Brain pericyte (primary cell): ENCODE measurements around the gene SORCS2.
"Not testable (repeated sequence)": the region's sequence is repeated elsewhere in the genome, so short reads cannot be mapped to it uniquely, and the experiment has no call there.

Experiments
- DNase-seq: peaks from one replicate; pipeline ENCODE4 v3.0.0-alpha.2; 2012; ENCODE audit warnings: low read depth, low spot score

Gene SORCS2

DNA sequence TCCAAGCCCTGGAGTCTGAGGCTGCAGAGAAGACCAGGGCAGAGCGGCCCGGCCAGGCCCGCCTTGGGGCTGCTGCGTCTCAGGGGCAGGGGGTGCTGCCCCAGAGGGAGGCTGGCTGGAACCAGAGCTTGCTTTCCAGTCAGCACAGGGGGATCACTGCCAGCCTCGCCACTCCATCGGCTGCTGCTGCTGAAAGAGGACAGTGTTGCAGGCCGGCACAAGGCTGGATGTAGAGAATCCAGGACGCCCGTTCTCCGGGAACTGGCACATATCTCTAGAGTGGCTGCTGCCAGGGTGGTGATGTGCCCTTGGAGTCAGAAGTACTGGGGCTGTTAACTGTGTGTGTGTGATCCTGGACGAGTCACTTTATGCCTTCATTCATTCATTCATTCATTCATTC lies 31.9 kb upstream of the SORCS2 start:
- no peak for DNase-seq

DNA sequence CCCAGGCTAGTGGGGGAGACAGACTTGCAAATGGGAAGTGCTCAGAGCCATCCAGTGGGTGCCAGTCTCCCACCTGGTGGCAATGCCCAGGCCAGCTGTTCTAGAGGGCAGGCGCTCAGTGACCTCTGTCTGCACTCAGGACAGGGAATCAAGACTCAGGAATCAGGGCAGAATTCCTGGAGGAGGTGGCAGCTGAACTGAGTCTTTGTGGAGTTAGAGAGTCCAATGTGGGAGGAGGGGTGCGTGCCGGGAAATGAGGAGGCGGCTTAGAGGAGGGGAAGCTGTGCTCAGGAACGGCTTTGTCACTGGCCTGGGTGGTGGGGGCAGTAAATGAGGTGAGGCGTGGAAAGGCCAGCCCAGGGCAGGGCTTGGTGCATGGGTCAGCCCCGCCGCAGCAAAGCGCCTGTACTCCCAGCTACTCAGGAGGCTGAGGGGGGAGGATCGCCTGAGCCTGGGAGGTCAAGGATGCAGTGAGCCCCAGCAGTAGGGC lies 31.3 kb upstream of the SORCS2 start:
- DNase-seq = no peak

DNA sequence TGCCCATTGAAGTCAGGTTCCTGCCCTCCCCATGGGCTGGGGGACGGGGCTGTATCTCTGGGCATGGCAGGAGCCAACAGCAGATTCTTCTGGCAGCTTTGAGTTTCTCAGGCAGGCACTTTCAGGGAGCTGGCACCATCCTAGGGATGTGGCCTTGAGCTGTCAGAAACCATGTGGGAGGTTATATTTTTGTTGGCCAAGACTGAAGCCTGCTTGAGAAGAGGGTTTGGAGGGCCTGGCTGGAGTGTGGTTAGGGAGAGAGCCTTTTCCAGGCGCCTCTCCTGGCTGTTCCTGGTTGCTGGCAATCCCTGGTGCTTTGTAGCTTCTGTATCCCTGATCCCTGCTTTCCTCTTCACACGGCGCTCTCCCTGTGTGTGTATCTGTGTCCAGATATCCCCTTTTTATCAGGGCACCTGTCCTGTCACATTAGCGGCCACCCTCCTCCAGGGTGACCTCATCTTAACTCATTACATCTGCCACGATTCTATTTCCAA lies 30.6 kb upstream of the SORCS2 start:
- no peak for DNase-seq

DNA sequence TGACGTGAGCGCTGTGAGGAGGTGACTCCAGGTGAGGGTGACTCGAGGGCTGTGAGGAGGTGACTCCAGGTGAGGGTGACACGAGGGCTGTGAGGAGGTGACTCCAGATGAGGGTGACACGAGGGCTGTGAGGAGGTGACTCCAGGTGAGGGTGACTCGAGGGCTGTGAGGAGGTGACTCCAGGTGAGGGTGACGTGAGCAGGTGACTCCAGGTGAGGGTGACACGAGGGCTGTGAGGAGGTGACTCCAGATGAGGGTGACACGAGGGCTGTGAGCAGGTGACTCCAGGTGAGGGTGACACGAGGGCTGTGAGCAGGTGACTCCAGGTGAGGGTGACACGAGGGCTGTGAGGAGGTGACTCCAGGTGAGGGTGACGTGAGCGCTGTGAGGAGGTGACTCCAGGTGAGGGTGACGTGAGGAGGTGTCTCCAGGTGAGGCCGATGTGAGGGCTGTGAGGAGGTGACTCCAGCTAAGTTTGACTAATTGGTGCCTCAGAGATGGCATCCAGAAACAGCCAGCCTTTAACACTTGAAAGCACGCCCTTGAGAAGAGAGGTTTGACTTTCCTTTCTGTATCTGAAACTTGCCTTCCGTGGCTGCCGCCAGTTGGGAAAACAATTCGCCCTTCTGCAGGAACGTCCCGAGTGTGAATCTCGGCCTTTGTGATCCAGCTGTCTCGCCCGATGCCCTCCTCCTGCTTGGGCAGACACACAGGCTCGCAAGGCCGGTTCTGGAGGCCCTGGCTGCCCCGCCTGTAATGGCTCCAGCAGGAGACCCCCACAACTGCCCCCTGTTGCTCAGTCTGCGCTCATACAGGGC lies 27.1 kb upstream of the SORCS2 start:
- DNase-seq = not testable (repeated sequence)

DNA sequence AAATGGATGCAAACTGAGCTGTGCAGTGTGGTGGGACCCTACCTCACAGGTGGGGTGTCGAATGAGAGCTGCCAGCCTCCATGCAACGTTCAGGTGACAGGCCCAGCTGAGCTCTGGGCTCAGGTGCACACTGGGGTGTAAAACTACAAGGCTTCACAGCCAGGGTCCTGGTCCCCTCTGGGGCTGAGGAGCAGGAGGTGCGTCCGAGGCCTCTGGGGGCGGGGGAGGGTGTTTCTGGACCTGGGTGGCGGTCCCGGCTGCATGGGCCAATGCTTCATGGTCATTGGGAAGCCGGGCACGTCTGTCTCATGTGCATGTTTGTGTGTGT lies 26.5 kb upstream of the SORCS2 start:
- DNase-seq = no peak

DNA sequence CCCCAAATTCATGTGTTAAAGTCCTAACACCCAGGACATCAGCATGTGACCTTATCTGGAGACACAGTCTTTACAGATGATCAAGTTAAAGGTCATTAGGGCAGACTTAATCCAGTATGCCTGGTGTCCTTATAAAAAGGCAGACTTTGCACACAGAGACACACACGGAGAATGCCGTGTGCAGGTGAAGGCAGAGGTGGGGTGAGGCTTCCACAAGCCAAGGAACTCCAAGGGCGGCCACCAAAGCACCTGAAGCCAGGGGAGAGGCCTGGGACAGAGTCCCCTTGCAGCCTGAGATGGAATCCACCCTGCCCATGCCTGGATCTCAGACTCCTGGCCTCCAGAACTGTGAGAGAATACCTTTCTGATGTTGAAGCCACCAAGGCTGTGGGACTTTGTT lies 26.1 kb upstream of the SORCS2 start:
- no peak for DNase-seq

DNA sequence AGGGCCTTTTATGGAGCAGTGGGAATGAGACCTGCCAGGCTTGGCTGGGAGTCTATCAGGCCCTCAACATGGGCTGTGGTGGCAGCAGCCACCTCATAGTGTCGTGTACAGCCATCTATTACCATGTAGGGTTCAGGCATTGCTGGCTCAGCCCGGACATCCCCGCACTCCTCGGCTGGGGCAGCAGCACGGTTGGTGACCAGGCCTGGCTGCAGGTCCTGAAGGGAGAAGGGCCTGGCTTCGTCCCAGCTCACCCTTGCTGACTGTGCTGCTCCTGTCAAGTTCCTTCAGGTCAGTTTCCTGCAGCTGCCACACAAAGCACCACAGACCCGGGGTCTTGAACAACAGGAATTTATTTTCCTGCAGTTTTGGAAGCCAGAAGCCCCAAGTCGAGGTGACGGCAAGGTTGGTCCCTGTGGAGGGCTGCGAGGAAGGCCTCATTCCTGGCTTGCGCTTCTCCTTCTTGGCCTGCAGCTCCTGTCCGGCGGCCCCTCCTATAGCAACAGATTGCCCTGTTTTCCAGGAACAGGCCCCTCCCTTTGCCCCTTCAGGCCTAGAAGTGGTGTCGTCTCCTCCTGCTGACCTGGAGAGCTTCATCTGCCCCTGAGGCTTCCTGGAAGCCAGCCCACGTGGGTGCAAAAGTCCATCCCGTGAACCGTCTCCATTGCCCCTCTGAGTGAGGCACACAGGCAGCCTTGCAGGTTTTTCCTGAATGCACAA lies 25.2 kb upstream of the SORCS2 start:
- DNase-seq = no peak

DNA sequence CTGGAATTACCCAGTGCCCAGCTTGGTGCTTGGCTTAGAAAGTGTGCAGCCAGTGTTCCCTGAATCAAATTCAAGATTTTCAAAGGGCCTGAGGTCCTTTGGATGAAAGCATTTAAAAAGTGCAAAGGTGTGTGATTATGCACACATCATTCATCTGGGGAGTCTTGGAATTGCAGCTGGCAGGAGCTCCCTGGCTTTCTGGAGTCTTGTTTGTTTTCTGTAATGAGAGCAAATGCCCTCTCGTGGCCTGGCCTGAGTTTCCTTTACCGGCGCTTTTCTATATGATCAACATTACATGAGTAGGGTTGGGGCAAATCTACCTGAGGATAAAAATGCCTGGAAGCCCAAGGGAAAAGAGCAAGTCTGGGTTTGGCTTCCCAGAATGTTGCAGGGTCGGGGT lies 24.6 kb upstream of the SORCS2 start:
- no peak for DNase-seq

DNA sequence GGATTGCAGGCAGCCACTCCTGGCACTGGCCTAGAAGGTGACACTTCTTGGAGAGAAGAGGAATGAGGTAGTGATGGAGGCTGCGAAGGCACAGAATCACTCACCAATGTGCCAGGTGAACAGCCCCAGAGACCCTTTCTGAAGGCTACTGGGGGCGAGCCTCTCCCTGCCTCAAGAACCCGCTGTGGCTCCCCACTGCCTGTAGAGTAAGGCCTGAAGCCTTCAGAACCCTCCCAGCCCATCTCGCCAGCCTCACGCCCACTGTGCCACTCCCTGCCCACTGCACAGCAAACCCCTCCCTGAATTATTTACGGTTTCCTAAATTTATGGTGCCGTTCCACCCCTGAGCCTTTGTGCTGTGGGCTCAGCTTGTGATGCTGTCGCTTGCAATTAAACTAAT lies 24.2 kb upstream of the SORCS2 start:
- DNase-seq = no peak

DNA sequence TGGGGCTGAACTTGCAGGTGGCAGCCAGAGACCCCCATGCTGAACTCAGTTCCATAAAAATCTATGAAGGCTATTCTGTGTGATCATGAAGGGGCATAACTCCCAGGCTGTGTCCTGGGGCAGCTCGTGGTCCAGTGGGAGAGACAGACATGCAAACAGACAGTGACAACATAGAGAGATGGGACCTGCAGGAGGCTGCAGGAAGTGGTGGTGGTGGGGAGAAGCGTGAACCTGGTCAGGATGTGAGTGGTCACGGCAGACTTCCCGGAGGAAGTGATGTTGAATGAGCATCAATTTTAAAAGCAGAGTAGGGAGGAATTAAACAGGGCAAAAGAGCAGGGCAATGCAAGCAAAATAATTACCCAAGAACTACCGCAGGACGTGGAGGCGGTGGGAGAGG lies 23.2 kb upstream of the SORCS2 start:
- no peak for DNase-seq

DNA sequence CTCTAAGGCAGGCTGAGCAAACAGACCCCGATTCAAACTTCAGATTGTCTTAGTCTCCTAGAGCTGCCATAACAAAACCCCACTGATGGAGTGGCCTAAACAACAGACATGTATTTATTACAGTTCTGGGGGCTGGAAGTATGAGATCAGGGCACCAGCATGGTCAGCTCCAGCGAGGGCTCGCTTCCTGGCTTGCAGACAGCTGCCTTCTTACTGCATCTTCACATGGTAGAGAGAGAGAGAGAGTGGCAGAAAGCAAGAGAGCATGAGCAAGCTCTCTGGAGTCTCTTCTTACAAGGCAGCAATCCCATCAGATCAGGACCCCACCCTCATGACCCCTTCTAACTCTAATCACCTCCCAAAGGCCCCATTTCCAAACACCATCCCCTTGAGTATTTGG lies 22.3 kb upstream of the SORCS2 start:
- no peak for DNase-seq

DNA sequence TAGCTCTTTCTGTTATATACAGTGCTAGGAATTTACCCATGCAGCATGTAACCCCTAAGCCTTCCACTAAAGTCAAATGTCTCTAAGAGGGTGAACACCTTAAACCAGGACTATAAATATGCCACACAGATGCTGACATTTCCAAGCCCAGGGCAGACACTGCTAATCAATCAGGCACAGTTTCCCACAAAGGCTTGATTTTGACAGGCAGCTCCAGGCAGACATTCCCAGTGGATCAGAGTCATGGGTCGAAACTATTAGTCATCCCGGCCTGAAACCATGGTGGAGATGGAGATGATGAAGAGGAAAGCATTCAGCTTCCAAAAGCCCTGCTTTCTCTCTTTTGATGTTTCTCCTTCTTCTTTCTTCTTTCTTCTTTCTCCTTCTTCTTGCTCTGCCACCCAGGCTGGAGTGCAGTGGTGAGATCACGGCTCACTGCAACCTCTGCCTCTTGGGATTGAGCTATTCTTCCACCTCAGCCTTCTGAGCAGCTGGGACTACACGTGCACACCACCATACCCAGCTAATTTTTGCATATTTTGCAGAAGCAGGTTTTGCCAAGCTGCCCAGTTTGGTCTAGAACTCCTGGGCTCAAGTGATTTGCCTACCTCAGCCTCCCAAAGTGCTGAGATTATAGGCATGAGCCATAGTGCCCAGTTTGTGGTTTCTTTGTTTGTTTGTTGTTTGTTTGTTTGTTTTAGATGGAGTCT lies 21.0 kb upstream of the SORCS2 start:
- no peak for DNase-seq

DNA sequence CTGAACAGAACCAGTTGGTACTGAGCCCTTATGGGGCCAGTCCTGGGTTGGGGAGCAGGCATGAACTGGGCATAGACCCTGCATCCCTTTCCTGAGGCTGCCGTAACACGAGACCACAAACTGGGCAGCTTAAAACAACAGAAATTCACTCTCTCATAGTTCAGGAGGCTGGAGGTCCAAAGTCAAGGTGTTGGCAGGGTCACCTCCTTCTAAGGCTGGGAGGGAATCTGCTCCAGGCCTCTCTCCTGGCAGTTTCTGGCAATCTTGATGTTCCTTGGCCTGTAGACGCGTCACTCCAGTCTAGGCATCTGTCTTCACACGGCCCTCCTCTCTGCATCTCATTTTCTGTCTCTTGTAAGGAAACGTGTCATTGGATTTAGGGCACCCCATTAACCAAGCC lies 19.8 kb upstream of the SORCS2 start:
- no peak for DNase-seq

DNA sequence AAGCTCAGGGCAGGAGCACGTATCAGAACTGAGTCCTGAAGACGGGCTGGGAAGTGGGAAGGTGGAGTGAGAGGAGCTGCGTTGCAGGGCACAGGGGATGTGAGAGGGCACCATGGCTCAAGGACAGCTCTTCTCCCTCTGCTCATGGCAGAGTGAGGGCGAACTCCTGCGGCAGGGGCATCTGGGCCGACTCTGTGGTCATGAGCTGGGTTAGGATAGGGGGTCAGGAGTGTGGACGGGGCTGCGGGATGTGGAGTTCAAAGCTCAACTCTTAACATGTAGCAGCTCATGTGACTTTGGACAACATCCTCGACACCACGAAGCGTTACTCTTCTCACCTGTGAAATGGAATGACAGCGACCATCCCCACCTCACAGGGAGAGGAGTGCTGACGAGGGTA lies 19.4 kb upstream of the SORCS2 start:
- DNase-seq = no peak

DNA sequence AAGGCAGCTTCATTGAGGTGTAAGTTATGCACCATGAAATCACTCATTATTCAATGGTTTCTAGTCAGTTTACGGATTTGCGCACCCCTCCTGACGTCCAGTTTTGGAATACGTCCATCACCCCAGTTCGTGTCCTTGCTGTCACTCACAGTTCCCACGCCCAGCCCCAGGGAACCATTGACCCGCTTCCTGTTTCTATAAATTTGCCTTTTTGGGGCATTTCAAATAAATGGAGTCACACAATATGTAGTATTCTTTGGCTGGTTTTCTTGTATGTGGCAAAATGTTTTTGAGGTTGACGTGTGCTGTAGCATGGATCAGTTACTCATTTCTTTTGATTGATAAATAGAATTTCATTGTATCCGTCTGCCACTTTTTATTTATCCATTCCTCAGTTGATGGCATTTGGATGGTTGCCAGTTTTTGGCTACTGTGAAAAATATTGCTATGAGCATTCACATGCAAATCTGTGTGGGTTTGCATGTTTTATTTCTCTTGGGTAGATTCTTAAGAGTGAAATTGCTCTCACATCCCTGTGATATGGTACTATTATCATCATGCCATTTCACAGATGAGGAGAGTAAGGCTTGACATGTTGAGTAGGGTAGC lies 18.4 kb upstream of the SORCS2 start:
- DNase-seq = no peak

DNA sequence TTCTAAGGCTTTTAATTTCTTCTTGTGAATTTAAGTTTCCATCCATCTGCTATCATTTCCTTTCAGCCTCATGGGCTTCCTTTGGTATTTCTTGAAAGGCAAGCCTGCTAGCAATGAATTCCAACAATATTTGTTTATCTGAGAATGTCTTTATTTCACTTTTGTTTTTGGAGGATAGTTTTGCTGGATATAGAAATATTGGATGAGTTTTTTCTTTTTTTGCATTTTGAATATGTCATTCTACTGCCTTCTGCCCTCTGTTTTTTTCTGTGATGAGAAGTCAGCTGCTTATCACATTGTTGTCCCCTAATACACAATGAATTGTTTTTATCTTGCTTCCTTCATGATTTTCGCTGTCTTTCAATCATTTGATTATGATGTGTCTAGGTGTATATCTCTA lies 13.2 kb upstream of the SORCS2 start:
- no peak for DNase-seq

DNA sequence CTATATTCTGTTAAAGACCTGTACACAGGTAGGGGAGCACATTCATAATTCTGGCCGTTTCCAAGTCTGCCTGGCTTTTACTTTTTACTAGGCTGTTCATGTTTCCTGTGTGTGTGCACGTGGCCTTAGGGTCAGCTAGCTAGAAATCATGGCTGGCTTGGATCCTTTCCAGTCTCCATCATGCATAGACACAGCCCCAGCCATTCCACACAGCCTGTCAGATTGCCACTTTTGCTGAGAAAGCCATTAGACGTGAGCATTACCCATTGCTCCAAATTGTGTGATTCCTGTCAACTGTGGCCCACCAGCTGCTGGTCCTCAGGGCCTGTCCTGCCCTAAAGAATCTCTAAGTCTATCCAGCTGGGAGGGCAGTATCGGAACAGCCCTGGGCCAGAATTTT lies 11.4 kb upstream of the SORCS2 start:
- DNase-seq = no peak

DNA sequence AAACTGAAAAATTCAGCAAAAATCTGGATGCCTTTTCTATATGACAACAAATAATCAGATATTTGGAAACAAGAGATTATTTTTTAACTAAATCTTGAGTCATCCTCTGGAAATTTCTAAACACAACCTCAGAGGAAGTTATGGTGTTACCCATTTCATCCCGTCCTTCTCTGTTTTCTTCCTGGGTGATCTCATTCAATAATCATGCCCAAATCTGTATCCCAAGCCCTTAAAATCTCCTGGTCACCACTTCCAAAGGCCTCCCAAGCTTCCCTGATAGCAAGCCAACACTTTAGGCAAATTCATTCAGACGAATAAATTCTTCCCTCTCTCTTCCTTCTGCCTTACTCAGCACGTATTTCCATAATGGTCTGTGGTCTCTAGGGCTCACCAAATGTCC lies 9.7 kb upstream of the SORCS2 start:
- no peak for DNase-seq

DNA sequence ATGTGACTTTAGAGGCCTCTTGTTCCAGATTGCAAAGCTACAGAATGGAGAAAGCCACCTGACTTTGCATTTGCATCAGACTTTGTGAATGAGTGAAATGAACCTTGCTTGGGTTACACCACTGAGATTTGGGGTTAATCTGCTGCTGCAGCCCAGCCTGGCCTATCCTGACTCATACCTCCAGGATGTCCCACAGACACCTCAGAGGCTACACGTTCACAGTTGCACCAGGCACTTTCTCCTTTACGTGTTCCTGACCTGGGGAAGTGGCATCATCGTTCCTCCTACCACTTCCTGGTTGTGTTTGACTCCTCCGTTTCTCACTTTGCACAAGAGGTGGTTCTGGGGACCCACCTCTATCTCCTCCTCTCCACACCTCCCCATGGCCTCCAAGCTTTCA lies 9.2 kb upstream of the SORCS2 start:
- DNase-seq = no peak

DNA sequence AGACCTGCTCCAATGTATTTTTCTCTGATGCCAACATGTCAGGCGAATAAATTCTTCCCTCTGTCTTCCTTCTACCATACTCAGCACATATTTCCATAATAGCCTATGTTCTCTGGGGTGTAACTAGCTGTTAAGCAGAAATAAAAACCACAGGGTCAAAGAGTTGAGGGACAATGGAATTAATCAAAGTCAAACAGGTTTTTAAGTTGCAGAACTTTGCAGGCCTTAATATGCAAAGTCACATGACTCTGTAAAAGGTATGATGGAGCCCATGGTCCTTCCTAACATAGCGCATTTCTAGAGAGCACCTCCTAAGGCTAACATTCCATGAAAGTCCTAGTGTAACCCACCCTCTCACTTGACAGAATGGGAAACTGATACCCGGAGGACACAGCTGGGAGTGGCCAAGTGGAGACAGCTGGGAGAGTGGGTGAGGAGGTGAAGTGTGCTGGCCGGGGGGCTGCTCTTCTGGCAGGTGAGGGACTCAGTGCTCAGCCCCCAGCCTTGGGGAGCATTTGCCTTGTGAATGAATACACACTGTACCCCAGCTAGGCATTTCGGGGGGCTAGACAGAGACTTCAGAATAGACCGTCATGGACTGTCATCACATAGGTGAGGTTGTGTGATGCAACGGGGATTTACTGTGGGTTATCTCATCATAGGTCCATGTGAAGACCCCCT lies 8.4 kb upstream of the SORCS2 start:
- DNase-seq = no peak

DNA sequence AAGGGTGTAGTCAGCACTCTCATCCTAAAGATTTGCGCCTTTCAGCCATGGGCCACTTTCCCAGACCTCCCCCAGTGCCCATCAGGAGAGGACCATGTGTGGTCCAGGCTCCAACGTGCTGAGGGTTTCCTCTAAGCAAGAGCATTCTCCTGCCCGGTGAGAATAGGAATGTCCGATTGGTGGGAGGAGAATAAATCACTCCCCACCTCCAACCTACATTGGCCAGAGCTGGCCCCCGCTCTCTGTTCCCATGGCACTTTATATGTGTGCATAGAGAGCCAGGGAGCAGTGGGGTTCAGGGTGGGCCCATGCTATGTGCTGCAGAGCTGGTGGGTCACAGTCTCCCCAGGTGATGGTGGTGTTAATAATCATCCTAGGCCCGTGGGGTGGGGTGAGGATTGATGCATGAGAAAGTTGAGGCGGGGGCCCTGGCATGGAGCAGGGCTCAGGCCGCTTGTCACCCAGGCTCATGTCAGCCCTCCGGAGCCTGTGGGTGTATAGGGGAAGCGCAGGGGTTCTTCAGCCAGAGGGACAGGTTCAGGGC lies 6.8 kb upstream of the SORCS2 start:
- no peak for DNase-seq
